HUES48 (cell line): ENCODE data around the gene ZNF407.

Experiments used
- H3K27ac ChIP-seq: one replicate; pipeline ENCODE4 v1.7.0; 2013; ENCODE audit warnings: low read depth, low read length, inconsistent platforms
- H3K27me3 ChIP-seq: 2 replicates; pipeline ENCODE4 v1.6.1; 2013; ENCODE audit warnings: mild to moderate bottlenecking, low read length; ENCODE audit not compliant: control insufficient read depth, insufficient read depth
- H3K36me3 ChIP-seq: 2 replicates; pipeline ENCODE4 v1.6.1; 2013; ENCODE audit warnings: low read length; ENCODE audit not compliant: control insufficient read depth, insufficient read depth
- H3K4me1 ChIP-seq: 2 replicates; pipeline ENCODE4 v1.6.1; 2013; ENCODE audit warnings: mild to moderate bottlenecking, low read length; ENCODE audit not compliant: control insufficient read depth, insufficient read depth
- H3K4me3 ChIP-seq: 2 replicates; pipeline ENCODE4 v1.5.1; 2013; ENCODE audit warnings: mild to moderate bottlenecking, low read depth, low read length
- H3K9ac ChIP-seq: 2 replicates; pipeline ENCODE4 v1.6.1; 2013; ENCODE audit warnings: mild to moderate bottlenecking, low read depth, low read length, moderate library complexity
- H3K9me3 ChIP-seq: 2 replicates; pipeline ENCODE4 v1.6.1; 2013; ENCODE audit warnings: low read length; ENCODE audit not compliant: control insufficient read depth, insufficient read depth

The ZNF407 gene

DNA sequence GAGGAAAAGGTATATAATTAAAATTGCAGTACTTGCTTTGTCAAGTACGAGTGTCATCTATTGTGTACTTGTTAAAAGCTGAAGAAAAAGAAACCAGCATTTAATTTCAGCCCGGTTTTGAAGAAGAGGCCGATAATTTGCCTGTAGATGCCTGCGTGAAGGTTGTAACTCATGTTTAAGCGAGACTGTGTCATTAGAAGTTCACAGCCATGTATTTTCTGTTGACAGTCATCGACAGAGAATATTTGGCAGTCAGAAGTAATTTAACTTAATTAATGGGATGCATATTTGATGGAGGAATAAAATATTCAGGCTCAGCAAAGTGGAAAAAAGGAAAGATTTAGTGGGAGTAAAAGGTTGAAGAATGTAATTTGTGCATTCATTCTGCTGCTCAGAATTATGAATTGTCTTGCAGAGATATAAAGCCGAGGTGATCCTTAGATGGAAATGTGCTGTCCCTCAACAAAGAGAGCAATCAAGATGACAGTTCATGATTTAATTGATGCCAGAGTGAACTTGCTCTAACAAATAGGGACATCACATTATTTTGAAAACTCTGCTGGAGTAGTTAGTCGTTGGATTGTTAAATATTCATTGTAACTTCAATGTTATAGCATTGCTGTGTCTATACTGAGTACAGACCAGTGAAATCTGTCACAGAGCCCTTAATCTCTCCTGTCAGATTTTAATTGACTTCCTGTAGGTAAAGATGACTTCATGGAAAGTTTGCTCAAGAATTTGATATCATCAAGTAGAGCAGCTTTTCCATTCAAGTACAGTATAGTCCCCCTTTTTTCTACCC, 53.9 kb downstream of the ZNF407 start:
- no peak overlapping the region for H3K4me3 ChIP-seq
- no peaks in the 10 kb centered on the region for H3K9me3 ChIP-seq
- no peak overlapping the region for H3K27ac ChIP-seq
- no peaks in the 10 kb centered on the region for H3K27me3 ChIP-seq
- no peaks in the 10 kb centered on the region for H3K36me3 ChIP-seq
- no peak overlapping the region for H3K9ac ChIP-seq
- peaks cover 12% of the 10 kb centered on the region for H3K4me1 ChIP-seq

DNA sequence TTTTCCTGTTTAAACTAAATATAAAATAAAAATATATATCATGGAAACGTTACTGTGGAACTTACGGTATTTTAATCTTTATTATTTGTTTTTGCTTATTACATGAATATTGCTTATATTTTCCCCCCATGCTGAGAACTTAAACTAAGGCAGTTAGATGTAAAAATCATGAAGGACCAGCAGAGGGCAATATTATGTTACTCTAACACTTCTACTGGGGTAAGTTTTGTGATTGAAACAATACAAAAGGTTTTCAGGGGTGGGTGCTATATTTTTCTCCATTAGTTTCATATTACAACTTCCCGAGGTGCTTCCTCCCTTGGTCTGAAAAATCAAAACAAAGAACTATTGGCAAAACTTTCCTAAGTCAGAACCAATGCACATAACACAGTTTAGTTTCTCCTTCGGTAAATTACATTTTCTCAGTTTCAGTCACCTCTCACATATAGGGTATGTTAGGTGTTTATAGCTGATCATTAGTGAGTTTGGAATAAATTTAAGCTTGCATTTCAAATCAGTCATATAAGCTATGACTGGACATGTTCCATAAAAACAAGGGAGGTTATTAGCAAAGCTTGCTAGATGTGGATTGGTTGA, 54.8 kb downstream of the ZNF407 start:
- Histone ChIP-seq H3K4me3 (no peak overlapping the region), H3K9me3 (no peaks in the 10 kb centered on the region), H3K4me1 (peaks cover 12% of the 10 kb centered on the region), H3K36me3 (no peaks in the 10 kb centered on the region), H3K27ac (no peak overlapping the region), H3K27me3 (no peaks in the 10 kb centered on the region), H3K9ac (no peak overlapping the region)

DNA sequence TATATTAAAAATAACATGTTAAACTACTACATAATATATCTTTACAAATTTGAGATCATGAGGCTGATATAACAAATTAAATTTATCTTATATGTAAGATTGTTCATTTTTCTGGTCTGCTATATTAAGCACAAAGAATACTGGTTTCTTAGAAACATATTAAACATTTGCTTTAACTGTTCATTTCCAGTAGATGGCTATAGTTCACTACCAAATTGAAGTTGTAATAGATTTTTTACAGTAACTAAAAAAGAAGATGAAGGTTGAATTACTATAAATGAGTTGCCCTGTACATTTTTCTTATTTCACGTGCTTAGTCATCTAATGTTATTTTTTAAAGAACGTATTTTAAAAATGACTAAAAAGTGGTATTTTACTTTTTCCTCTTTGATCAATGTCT, 57.0 kb downstream of the ZNF407 start:
- Histone ChIP-seq H3K4me3 (no peak overlapping the region), H3K9ac (no peak overlapping the region), H3K9me3 (no peaks in the 10 kb centered on the region)

DNA sequence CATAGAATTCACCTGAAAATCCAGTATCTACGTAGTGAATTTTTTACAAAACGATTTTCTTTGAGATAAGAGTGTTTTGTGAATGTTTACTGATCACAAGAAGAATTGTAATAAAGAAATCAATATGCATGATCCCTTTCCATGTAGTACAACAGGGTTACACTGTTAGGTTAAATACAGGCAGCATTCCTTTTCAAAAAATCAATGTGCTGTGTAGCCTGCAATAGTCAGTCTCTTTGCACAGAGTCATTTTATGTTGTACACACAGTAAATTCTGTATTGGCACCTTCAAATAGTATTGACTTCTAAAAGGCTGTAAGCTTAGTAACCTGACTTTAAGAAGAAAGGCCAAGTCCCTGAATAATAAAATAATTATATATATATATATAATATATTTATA, 63.3 kb downstream of the ZNF407 start:
- Histone ChIP-seq H3K9me3 (no peaks in the 10 kb centered on the region), H3K27me3 (no peaks in the 10 kb centered on the region), H3K9ac (no peak overlapping the region), H3K27ac (no peak overlapping the region), H3K4me3 (no peak overlapping the region), H3K4me1 (peaks cover 5% of the 10 kb centered on the region; the same call in 1 of the 2 replicates), H3K36me3 (no peaks in the 10 kb centered on the region)

More for the DNA sequence above, 57.0 kb downstream of the ZNF407 start:
- Histone ChIP-seq H3K4me1 (peaks cover 11% of the 10 kb centered on the region), H3K27me3 (no peaks in the 10 kb centered on the region), H3K36me3 (no peaks in the 10 kb centered on the region), H3K27ac (no peak overlapping the region)

GRCh38 chr18:74661691-74662090, 64.0 kb downstream of the ZNF407 start:
- Histone ChIP-seq H3K4me1 (peaks cover 5% of the 10 kb centered on the region; the same call in 1 of the 2 replicates), H3K36me3 (no peaks in the 10 kb centered on the region), H3K4me3 (no peak overlapping the region), H3K27me3 (no peaks in the 10 kb centered on the region), H3K9me3 (no peaks in the 10 kb centered on the region), H3K27ac (no peak overlapping the region), H3K9ac (no peak overlapping the region)

- Histone ChIP-seq H3K36me3 (no peaks in the 10 kb centered on the region), H3K4me1 (peaks cover 5% of the 10 kb centered on the region; the same call in 1 of the 2 replicates), H3K27me3 (no peaks in the 10 kb centered on the region)
Observed at GRCh38 chr18:74662622-74663021, 65.0 kb downstream of the ZNF407 start.

GRCh38 chr18:74665346-74665745, 67.7 kb downstream of the ZNF407 start:
- no peaks in the 10 kb centered on the region for H3K36me3 ChIP-seq
- H3K27ac ChIP-seq, result no peak overlapping the region

More at GRCh38 chr18:74662622-74663021, 65.0 kb downstream of the ZNF407 start:
- no peak overlapping the region for H3K4me3 ChIP-seq
- no peak overlapping the region for H3K9ac ChIP-seq
- H3K27ac ChIP-seq, result no peak overlapping the region
- no peaks in the 10 kb centered on the region for H3K9me3 ChIP-seq

GRCh38 chr18:74665905-74666304, 68.2 kb downstream of the ZNF407 start:
- H3K9ac ChIP-seq, result no peak overlapping the region
- no peaks in the 10 kb centered on the region for H3K9me3 ChIP-seq
- no peak overlapping the region for H3K27ac ChIP-seq
- H3K4me3 ChIP-seq, result no peak overlapping the region
- H3K4me1 ChIP-seq, result peaks cover 5% of the 10 kb centered on the region; the same call in 1 of the 2 replicates
- no peaks in the 10 kb centered on the region for H3K27me3 ChIP-seq
- H3K36me3 ChIP-seq, result no peaks in the 10 kb centered on the region

More at GRCh38 chr18:74665346-74665745, 67.7 kb downstream of the ZNF407 start:
- Histone ChIP-seq H3K9ac (no peak overlapping the region), H3K4me1 (peaks cover 5% of the 10 kb centered on the region; the same call in 1 of the 2 replicates), H3K4me3 (no peak overlapping the region), H3K9me3 (no peaks in the 10 kb centered on the region), H3K27me3 (no peaks in the 10 kb centered on the region)

DNA sequence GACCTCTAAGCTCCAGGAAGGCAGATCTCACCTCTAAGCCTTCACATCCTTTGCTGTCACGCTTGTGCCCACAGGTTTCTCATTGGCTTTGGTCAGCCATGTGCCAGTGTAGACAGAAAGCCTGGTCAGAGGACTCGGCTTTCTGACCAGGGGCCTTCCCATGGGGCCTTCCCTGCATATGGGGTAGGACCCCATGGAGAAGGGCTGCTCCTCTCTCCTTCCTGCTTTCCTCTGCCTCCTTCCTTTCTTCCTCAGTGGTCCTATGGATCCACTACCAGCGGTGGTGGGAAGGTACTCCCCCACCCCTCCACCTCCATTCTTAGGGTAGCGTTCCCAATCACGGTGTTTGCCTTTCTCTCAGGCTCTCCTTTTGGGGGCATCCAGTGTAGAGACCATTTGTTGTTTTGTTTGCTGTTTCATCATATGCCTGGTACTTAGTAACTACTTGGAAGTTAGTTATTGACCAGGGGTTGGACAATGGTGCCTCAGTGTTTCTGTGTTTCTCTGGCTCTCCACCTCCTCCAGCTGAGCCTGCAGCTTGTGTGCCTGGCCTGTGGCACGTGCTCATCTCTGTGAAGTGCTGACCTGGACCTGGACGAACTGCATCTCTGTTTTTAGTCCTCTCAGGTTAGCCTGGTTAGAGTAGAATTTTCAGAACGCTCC, 71.6 kb downstream of the ZNF407 start:
- H3K27ac ChIP-seq, result no peak overlapping the region
- no peaks in the 10 kb centered on the region for H3K9me3 ChIP-seq
- no peaks in the 10 kb centered on the region for H3K36me3 ChIP-seq
- H3K9ac ChIP-seq, result no peak overlapping the region
- H3K4me1 ChIP-seq, result no peaks in the 10 kb centered on the region
- no peak overlapping the region for H3K4me3 ChIP-seq
- H3K27me3 ChIP-seq, result no peaks in the 10 kb centered on the region

DNA sequence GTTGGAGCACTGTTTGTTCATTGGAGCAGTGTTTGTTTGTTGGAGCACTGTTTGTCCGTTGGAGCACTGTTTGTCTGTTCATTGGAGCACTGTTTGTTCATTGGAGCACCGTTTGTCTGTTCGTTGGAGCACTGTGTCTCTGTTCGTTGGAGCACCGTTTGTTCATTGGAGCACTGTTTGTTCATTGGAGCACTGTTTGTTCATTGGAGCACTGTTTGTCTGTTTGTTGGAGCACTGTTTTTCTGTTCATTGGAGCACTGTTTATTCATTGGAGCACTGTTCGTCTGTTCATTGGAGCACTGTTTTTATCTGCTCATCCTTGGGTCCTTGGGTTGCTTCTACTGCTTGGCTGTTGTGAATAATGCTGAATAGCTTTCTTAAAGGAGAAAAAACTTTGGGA, 74.7 kb downstream of the ZNF407 start:
- Histone ChIP-seq H3K27me3 (no peaks in the 10 kb centered on the region), H3K4me3 (no peak overlapping the region), H3K9me3 (peaks cover 5% of the 10 kb centered on the region; the same call in 1 of the 2 replicates), H3K36me3 (no peaks in the 10 kb centered on the region), H3K9ac (no peak overlapping the region), H3K4me1 (no peaks in the 10 kb centered on the region), H3K27ac (no peak overlapping the region)

- Histone ChIP-seq H3K36me3 (no peaks in the 10 kb centered on the region), H3K9ac (no peak overlapping the region), H3K4me3 (no peak overlapping the region), H3K4me1 (no peaks in the 10 kb centered on the region), H3K27me3 (no peaks in the 10 kb centered on the region), H3K27ac (no peak overlapping the region), H3K9me3 (peaks cover 6% of the 10 kb centered on the region; the same call in 1 of the 2 replicates)
Observed at GRCh38 chr18:74674487-74674886, 76.8 kb downstream of the ZNF407 start.
